GM19463 (cell line): ENCODE data around the gene C11orf24.

Experiments used
- ATAC-seq: cut with Tn5 transposase; IDR thresholded peaks from one replicate; pipeline ENCODE4 v1.9.1; 2021; ENCODE audit warnings: mild to moderate bottlenecking, moderate library complexity; ENCODE audit not compliant: unreplicated experiment

Gene C11orf24

GRCh38 chr11:68212421-68213134 lies 59.2 kb downstream of the C11orf24 start:
- no peak for ATAC-seq

- ATAC-seq, result no peak
Measured at GRCh38 chr11:68211546-68211945, 60.2 kb downstream of the C11orf24 start.
